GM12878 (cell line): ENCODE results near the gene SAMD1.

Experiments used
- BCL11A ChIP-seq: IDR thresholded peaks from 2 replicates; pipeline ENCODE4 v1.6.1; 2011; ENCODE audit warnings: low read depth, low read length
- BRCA1 ChIP-seq: IDR thresholded peaks from 2 replicates; pipeline ENCODE4 v1.6.1; 2011; ENCODE audit warnings: low read depth, low read length, improper control_type of control experiment
- CTCF ChIP-seq, 3 experiments: IDR thresholded peaks in 2 of 3; conservative IDR thresholded peaks in 1 of 3; 2 replicates each; pipeline ENCODE4 v1.5.1; 2011; ENCODE audit warnings: low read depth in 3 of 3, low read length in 3 of 3, mild to moderate bottlenecking in 3 of 3, control low read depth in 2 of 3, moderate library complexity in 2 of 3, inconsistent platforms in 1 of 3, mixed read lengths in 1 of 3; ENCODE audit not compliant: control insufficient read depth in 2 of 3, insufficient read depth in 1 of 3; ENCODE audit errors: extremely low read depth in 1 of 3

DNA sequence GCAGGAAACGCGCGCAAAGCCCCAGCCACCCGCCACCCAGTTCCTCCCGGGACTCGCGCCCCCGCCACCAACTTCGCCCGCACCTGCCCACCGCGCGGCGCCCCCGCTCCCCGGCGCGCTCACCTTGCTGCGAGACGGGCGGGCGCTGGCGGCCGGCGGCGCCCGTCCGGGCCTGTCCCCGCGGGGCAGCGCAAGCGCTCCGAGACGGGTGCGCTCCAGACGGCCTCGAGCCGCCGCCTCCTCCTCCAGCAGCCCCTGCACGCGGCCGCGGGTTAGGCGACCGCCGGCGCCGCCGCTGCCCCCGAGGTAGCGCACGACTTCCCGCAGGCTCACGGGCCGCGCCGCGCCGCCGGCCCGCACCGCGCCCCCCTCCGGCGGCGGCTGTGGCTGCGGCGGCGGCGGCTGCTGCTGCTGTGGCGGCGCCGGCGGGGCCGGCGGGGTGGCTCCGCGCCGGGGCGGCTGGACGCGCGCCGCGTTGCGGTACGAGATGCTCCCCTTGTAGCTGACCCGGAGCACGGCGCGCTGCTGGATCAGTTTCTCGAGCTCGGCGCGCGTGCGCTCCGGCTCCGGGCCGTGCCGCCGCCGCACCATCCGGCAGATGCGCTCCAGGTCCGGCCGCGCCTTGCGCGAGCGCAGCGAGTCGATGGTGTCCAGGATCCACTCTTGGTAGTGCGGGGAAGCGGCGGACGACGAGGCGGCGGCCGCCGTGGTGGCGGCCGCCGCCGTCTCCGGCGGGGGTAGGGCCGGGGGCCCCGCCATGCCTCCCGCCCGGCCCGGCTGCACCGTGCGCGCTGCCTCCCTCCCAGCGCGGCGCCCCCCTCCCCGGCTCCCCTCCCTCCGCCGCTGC, 666 bp downstream of the SAMD1 start:
- TF ChIP-seq BCL11A (no peak), CTCF (IDR thresholded peaks at IDR 0.05 in 2 of 3, conservative IDR thresholded peaks at IDR 0.05 in 1 of 3; ENCODE audit: control insufficient read depth in 2 of 3, extremely low read depth in 1 of 3, insufficient read depth in 1 of 3, low read depth in 3 of 3, low read length in 3 of 3) (no peak; a peak in 2 of 6 replicates), BRCA1 (no peak)
